Large intestine (tissue), 3 donors: ENCODE measurements around the gene BLOC1S3. TPM values are rescaled to one million over a fixed set of nuclear protein-coding genes. Genes with fewer than 3 reads are reported as not detected.
A peak's percentile ranks its signal among the peaks of the same experiment; 100 is the strongest.

Experiments
- DNase-seq, 2 donors: peaks; one replicate each; pipeline versions ENCODE4 v3.0.0 to v3.0.0-alpha.2; 2013
- H3K27ac ChIP-seq: one replicate; pipeline ENCODE4 v1.5.1; 2013; ENCODE audit warnings: low read length
- H3K27me3 ChIP-seq: 2 replicates; pipeline ENCODE4 v1.6.1; 2013; ENCODE audit warnings: low read length; ENCODE audit not compliant: control insufficient read depth, insufficient read depth
- H3K36me3 ChIP-seq: 2 replicates; pipeline ENCODE4 v1.6.1; 2013; ENCODE audit warnings: low read length; ENCODE audit not compliant: control insufficient read depth, insufficient read depth
- H3K4me1 ChIP-seq: one replicate; pipeline ENCODE4 v1.6.1; 2013; ENCODE audit warnings: low read length; ENCODE audit not compliant: control insufficient read depth, insufficient read depth
- H3K4me3 ChIP-seq: one replicate; pipeline ENCODE4 v1.5.1; 2013; ENCODE audit warnings: low read length
- H3K9me3 ChIP-seq: one replicate; pipeline ENCODE4 v1.6.1; 2013; ENCODE audit warnings: mild to moderate bottlenecking, low read depth, low read length, moderate library complexity; ENCODE audit not compliant: control insufficient read depth
- WGBS: methylation state at CpG from one replicate; pipeline ENCODE4 v1.1.5; 2013; ENCODE audit warnings: low lambda C conversion rate; ENCODE audit not compliant: insufficient coverage; 5-methylcytosine and 5-hydroxymethylcytosine counted together
- polyA plus RNA-seq: library from polyadenylated mRNA; unstranded; fragments of 120-200 nt; gene quantifications from one replicate; pipeline ENCODE4 v1.2.1, GENCODE V29; 2013

BLOC1S3 gene
- polyA plus RNA-seq, 1 donor, result 12.1 TPM

DNA sequence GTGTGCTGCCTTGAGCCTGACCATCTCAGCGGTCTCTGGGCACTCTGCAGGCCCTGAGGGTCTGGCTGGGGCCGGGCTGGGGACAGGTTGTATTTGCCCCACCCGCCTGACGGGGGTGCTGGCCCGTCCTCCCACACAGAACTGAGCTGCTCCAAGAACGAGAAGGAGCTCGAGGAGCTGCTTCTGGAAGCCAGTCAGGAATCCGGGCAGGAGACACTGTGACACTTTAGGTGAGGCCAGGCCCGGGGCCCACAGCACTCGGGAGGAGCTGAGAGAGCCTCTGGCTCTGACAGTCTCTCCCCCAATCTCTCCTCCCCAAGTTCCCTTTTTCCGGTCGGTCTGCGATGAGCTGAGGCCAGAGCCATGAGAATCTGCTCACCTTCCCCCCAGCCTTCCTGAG lies 32.3 kb upstream of the BLOC1S3 start:
- Histone ChIP-seq H3K4me1 (no peaks in the 10 kb centered on the region), H3K9me3 (no peaks in the 10 kb centered on the region), H3K27ac (no peak overlapping the region), H3K4me3 (no peak overlapping the region), H3K36me3 (peaks cover 59% of the 10 kb centered on the region), H3K27me3 (peaks cover 5% of the 10 kb centered on the region)
- WGBS, result no CpG with 5 or more reads among the region's 13 CpGs
- DNase-seq, result no peak

GRCh38 chr19:45146741-45147205 lies 31.8 kb upstream of the BLOC1S3 start:
- H3K27ac ChIP-seq, result no peak overlapping the region
- DNase-seq, result no peak
- peaks cover 54% of the 10 kb centered on the region for H3K36me3 ChIP-seq
- no CpG with 5 or more reads among the region's 18 CpGs for WGBS
- H3K9me3 ChIP-seq, result peaks cover 4% of the 10 kb centered on the region
- peaks cover 10% of the 10 kb centered on the region for H3K27me3 ChIP-seq
- peaks cover 3% of the 10 kb centered on the region for H3K4me1 ChIP-seq
- H3K4me3 ChIP-seq, result no peak overlapping the region

DNA sequence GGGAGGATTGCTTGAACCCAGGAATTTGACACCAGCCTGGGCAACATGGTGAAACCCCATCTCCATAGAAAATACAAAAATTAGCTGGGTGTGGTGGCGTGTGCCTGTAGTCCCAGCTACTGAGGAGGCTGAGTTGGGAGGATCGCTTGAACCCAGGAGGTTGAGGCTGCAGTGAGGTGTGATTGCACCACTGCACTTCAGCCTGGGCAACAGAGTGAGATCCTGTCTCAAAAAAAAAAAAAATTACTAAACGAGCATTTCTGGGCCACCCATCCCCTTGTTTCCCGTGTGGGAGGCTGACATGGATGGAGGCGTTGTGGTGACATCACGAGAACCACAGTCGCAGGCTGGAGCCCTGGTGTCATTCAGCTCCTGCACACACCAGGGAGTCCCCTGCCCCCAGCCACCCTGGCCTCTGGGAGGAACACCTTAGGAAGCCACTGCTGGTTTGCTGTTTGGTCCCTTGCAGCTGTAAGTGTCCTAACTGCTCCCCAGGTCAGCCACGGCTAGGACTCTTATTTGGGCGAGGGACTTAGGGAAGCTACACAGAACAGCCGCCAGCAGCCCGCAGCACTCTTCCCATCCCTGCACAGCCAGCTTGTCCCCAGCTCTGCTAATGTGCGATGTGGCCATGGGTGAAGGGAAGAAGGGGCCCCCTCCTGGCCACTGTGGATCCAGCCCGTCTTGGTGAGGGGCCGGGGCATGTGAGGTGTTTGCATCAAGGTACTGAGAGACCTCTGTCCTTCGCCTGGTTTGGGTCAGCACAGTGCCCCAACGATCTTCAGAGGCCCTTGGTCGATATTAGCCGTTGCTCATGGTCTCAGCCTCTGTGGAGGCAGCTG lies 30.5 kb upstream of the BLOC1S3 start:
- H3K4me3 ChIP-seq, result no peak overlapping the region
- peaks cover 23% of the 10 kb centered on the region for H3K27me3 ChIP-seq
- H3K4me1 ChIP-seq, result peaks cover 10% of the 10 kb centered on the region
- no peak for DNase-seq
- 83% methylated on average over 2 of the region's 18 CpGs for WGBS
- peaks cover 12% of the 10 kb centered on the region for H3K9me3 ChIP-seq
- H3K36me3 ChIP-seq, result peaks cover 42% of the 10 kb centered on the region
- H3K27ac ChIP-seq, result no peak overlapping the region

DNA sequence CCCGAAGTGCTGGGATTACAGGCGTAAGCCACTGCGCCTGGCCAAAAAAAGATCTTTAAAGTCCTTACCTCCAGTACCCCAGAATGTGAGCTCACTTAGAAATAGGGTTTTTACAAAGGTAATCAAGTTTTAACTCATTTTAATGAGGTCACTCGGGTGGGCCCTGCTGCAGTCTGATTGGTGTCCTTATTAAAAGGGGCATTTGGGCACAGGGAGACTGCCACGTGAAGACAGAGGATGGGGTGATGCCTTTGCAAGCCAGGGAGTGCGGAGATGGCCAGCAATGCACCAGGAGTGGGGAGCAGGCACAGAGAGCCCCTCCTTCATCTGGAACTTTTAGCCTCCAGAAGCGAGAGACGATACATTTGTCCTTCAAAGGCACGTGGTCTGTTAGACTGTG lies 29.5 kb upstream of the BLOC1S3 start:
- peaks cover 14% of the 10 kb centered on the region for H3K9me3 ChIP-seq
- peaks cover 34% of the 10 kb centered on the region for H3K27me3 ChIP-seq
- H3K36me3 ChIP-seq, result peaks cover 34% of the 10 kb centered on the region
- H3K27ac ChIP-seq, result no peak overlapping the region
- H3K4me3 ChIP-seq, result no peak overlapping the region
- WGBS, result no CpG with 5 or more reads among the region's 9 CpGs
- DNase-seq, result no peak
- peaks cover 20% of the 10 kb centered on the region for H3K4me1 ChIP-seq

DNA sequence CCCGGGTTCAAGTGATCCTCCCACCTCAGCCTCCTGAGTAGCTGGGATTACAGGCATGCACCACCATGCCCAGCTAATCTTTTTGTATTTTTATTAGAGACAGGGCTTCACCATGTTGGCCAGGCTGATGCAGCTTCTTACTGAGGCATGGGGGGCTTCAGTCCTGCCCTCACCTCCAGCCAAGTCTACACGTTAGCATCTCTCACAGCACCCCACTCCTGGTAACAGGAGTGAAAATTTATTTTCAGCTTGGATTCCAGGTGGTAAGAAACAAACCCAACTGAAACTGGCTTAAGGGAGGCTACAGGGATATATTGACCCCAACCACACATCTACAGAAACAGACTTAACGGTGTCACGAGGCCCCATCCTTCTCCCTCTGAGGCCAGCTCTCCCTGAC lies 28.4 kb upstream of the BLOC1S3 start:
- H3K9me3 ChIP-seq, result peaks cover 14% of the 10 kb centered on the region
- no peak overlapping the region for H3K4me3 ChIP-seq
- peaks cover 25% of the 10 kb centered on the region for H3K4me1 ChIP-seq
- peaks cover 39% of the 10 kb centered on the region for H3K27me3 ChIP-seq
- H3K36me3 ChIP-seq, result peaks cover 25% of the 10 kb centered on the region
- no CpG with 5 or more reads among the region's 4 CpGs for WGBS
- no peak overlapping the region for H3K27ac ChIP-seq
- no peak for DNase-seq

- Histone ChIP-seq H3K36me3 (peaks cover 20% of the 10 kb centered on the region), H3K4me3 (no peak overlapping the region), H3K4me1 (peaks cover 25% of the 10 kb centered on the region), H3K27me3 (peaks cover 44% of the 10 kb centered on the region), H3K9me3 (peaks cover 14% of the 10 kb centered on the region), H3K27ac (no peak overlapping the region)
- no peak for DNase-seq
- no CpG with 5 or more reads among the region's 4 CpGs for WGBS
Observed at GRCh38 chr19:45150751-45151281, 27.8 kb upstream of the BLOC1S3 start.

DNA sequence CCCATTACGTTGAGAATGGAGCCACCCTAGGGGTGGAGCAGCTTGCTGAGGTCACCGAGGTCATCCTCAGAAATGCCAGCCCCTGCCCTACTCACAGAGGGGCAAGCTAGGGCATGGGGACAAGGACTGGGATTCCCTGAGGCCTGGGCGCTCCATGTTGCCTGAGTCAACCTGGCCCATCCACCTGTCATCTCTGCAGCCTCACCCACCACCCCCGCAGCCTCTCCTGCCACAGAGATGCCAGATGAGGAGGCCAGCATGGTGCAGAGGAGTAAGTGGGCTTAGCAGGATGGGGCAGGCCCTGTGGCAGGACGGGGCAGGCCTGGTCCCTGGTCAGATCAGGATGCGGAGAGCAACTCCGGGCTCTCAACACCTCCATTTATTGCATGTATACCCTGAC lies 27.3 kb upstream of the BLOC1S3 start:
- Histone ChIP-seq H3K4me1 (peaks cover 25% of the 10 kb centered on the region), H3K4me3 (no peak overlapping the region), H3K9me3 (peaks cover 14% of the 10 kb centered on the region), H3K36me3 (peaks cover 15% of the 10 kb centered on the region), H3K27ac (no peak overlapping the region), H3K27me3 (peaks cover 49% of the 10 kb centered on the region)
- no CpG with 5 or more reads among the region's 7 CpGs for WGBS
- no peak for DNase-seq

DNA sequence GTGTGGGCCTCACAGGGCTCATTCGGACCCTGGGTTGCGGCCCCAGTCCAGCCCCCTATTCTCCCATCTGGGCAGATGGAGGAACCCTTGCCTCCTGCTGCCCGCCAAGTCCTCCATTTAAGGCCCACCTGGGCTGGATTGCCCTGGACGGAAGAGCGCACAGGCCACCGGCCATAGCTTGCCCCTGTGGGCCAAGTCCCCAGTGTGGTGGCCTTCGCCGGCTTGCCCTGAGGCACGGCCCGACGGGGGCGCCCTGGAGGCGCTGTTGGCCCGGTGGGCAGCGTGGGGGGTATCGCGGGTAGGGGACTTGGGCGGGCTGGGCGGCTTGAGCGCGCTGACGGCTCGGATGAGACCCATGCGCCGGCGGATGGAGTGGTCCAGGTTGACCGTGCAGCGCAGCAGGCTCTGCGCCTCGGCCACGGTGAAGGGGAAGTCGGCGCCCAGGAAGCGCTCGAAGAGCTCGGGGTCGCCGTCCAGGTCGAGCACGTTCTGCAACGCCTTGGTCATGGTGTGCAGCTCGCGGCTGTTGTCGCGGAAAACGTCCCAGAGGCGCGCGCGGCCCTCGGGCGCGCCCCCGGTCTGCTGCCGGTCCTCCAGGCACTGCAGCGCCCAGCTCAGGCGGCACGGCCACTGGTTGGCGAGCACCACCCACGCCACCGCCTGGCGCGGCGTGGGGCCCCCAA lies 26.6 kb upstream of the BLOC1S3 start:
- no peak overlapping the region for H3K27ac ChIP-seq
- peaks cover 25% of the 10 kb centered on the region for H3K4me1 ChIP-seq
- peaks cover 14% of the 10 kb centered on the region for H3K9me3 ChIP-seq
- peaks cover 9% of the 10 kb centered on the region for H3K36me3 ChIP-seq
- no CpG with 5 or more reads among the region's 64 CpGs for WGBS
- H3K27me3 ChIP-seq, result peaks cover 55% of the 10 kb centered on the region
- H3K4me3 ChIP-seq, result no peak overlapping the region
- no peak for DNase-seq

GRCh38 chr19:45152504-45153338 lies 25.9 kb upstream of the BLOC1S3 start:
- peak; percentile 58 to 74 for DNase-seq
- no CpG with 5 or more reads among the region's 91 CpGs for WGBS

More at GRCh38 chr19:45152504-45153338, 25.9 kb upstream of the BLOC1S3 start:
- peaks cover 55% of the 10 kb centered on the region for H3K27me3 ChIP-seq
- H3K9me3 ChIP-seq, result peaks cover 14% of the 10 kb centered on the region
- H3K27ac ChIP-seq, result no peak overlapping the region
- peaks cover 4% of the 10 kb centered on the region for H3K36me3 ChIP-seq
- peaks cover 25% of the 10 kb centered on the region for H3K4me1 ChIP-seq
- H3K4me3 ChIP-seq, result peak overlapping the region; percentile 4
